ACC112 (cell line): Measurements from ENCODE around the gene OIP5.

Experiments
- H2AFZ ChIP-seq: fragments of 200-600 bp; sonication (generic); one replicate; pipeline ENCODE4 v1.6.0; 2017; ENCODE audit warnings: antibody characterized with exemption, low read length; ENCODE audit not compliant: unreplicated experiment
- H3K27ac ChIP-seq: fragments of 200-600 bp; sonication (generic); 2 replicates; pipeline ENCODE4 v1.5.1; 2014; ENCODE audit warnings: low read depth, mild to moderate bottlenecking, antibody characterized with exemption, low read length, moderate library complexity
- H3K27me3 ChIP-seq: fragments of 200-600 bp; sonication (generic); 2 replicates; pipeline ENCODE4 v1.6.1; 2014; ENCODE audit warnings: mild to moderate bottlenecking, antibody characterized with exemption, low read length, moderate library complexity, mixed read lengths; ENCODE audit not compliant: insufficient read depth
- H3K36me3 ChIP-seq: fragments of 200-600 bp; sonication (generic); 2 replicates; pipeline ENCODE4 v1.6.1; 2016; ENCODE audit warnings: mild to moderate bottlenecking, antibody characterized with exemption, low read length, moderate library complexity, mixed read lengths; ENCODE audit not compliant: insufficient read depth
- H3K4me1 ChIP-seq: fragments of 200-600 bp; sonication (generic); one replicate; pipeline ENCODE4 v1.6.1; 2016; ENCODE audit warnings: low read length, mixed read lengths; ENCODE audit not compliant: insufficient read depth, unreplicated experiment, control insufficient read depth
- H3K4me3 ChIP-seq: fragments of 200-600 bp; sonication (generic); 2 replicates; pipeline ENCODE4 v1.5.1; 2014; ENCODE audit warnings: mild to moderate bottlenecking, low read depth, low read length
- H3K79me2 ChIP-seq: fragments of 200-600 bp; sonication (generic); one replicate; pipeline ENCODE4 v1.6.0; 2016; ENCODE audit warnings: low read length; ENCODE audit not compliant: control insufficient read depth, unreplicated experiment, insufficient read depth

OIP5 gene

GRCh38 chr15:41332194-41333025, at the start of gene OIP5, which contains the start of gene NUSAP1:
OIP5 (minus strand) TSS chr15:41332591; CDS start chr15:41332561, 30 bp downstream.
NUSAP1 (plus strand) TSS chr15:41332881; CDS start chr15:41332958, 77 bp downstream.
- peak within 1 kb of the TSS; percentile 73 for H3K27ac ChIP-seq
- peak within 1 kb of the TSS; percentile 93 for H3K4me3 ChIP-seq
- peak within 1 kb of the TSS; percentile 99 for H2AFZ ChIP-seq
- H3K27me3 ChIP-seq, result no peaks in the 10 kb centered on the region
- H3K36me3 ChIP-seq, result no peaks in the 10 kb centered on the region
- H3K4me1 ChIP-seq, result peaks cover 14% of the 10 kb centered on the region
- peaks cover 49% of the 10 kb centered on the region for H3K79me2 ChIP-seq

GRCh38 chr15:41377978-41378377, 45.6 kb upstream of the OIP5 start:
- Histone ChIP-seq H3K27me3 (no peaks in the 10 kb centered on the region), H3K4me3 (no peak overlapping the region), H3K27ac (no peak overlapping the region), H3K79me2 (no peaks in the 10 kb centered on the region), H3K4me1 (no peaks in the 10 kb centered on the region), H2AFZ (no peak overlapping the region), H3K36me3 (peaks cover 34% of the 10 kb centered on the region; the same call in 1 of the 2 replicates)

- H3K27ac ChIP-seq, result no peak overlapping the region
- H3K4me3 ChIP-seq, result no peak overlapping the region
- H3K36me3 ChIP-seq, result peaks cover 33% of the 10 kb centered on the region
- H3K79me2 ChIP-seq, result no peaks in the 10 kb centered on the region
- no peaks in the 10 kb centered on the region for H3K4me1 ChIP-seq
- H3K27me3 ChIP-seq, result no peaks in the 10 kb centered on the region
- no peak overlapping the region for H2AFZ ChIP-seq
Observed at GRCh38 chr15:41367418-41367817, 35.0 kb upstream of the OIP5 start.

- Histone ChIP-seq H3K79me2 (peaks cover 3% of the 10 kb centered on the region), H3K27me3 (no peaks in the 10 kb centered on the region), H3K36me3 (peaks cover 50% of the 10 kb centered on the region), H3K4me1 (no peaks in the 10 kb centered on the region), H3K27ac (no peak overlapping the region), H2AFZ (no peak overlapping the region), H3K4me3 (no peak overlapping the region)
Observed at GRCh38 chr15:41354371-41354770, 22.0 kb upstream of the OIP5 start.

- no peaks in the 10 kb centered on the region for H3K4me1 ChIP-seq
- H3K27me3 ChIP-seq, result no peaks in the 10 kb centered on the region
- no peak overlapping the region for H3K4me3 ChIP-seq
- peaks cover 24% of the 10 kb centered on the region for H3K36me3 ChIP-seq
- peaks cover 16% of the 10 kb centered on the region for H3K79me2 ChIP-seq
- H2AFZ ChIP-seq, result no peak overlapping the region
- no peak overlapping the region for H3K27ac ChIP-seq
Observed at GRCh38 chr15:41350057-41350717, 17.8 kb upstream of the OIP5 start.

- Histone ChIP-seq H3K4me3 (no peak overlapping the region), H3K27me3 (no peaks in the 10 kb centered on the region), H3K27ac (no peak overlapping the region), H3K36me3 (peaks cover 19% of the 10 kb centered on the region), H2AFZ (no peak overlapping the region), H3K79me2 (peaks cover 28% of the 10 kb centered on the region), H3K4me1 (no peaks in the 10 kb centered on the region)
Observed at GRCh38 chr15:41347236-41347635, 14.8 kb upstream of the OIP5 start.

GRCh38 chr15:41341519-41341918, 9.1 kb upstream of the OIP5 start:
- Histone ChIP-seq H3K27me3 (no peaks in the 10 kb centered on the region), H3K36me3 (peaks cover 17% of the 10 kb centered on the region; the same call in 1 of the 2 replicates), H3K4me3 (no peak overlapping the region), H3K27ac (no peak overlapping the region), H2AFZ (no peak overlapping the region), H3K79me2 (peaks cover 71% of the 10 kb centered on the region), H3K4me1 (no peaks in the 10 kb centered on the region)

GRCh38 chr15:41340189-41340695, 7.9 kb upstream of the OIP5 start:
- Histone ChIP-seq H3K79me2 (peaks cover 74% of the 10 kb centered on the region), H3K4me3 (no peak overlapping the region), H3K27me3 (no peaks in the 10 kb centered on the region), H3K27ac (no peak overlapping the region), H2AFZ (no peak overlapping the region), H3K36me3 (peaks cover 17% of the 10 kb centered on the region; the same call in 1 of the 2 replicates), H3K4me1 (no peaks in the 10 kb centered on the region)

- no peak overlapping the region for H3K27ac ChIP-seq
- H3K79me2 ChIP-seq, result peaks cover 86% of the 10 kb centered on the region
- H3K27me3 ChIP-seq, result no peaks in the 10 kb centered on the region
- H3K4me3 ChIP-seq, result no peak overlapping the region
- H3K36me3 ChIP-seq, result peaks cover 15% of the 10 kb centered on the region; the same call in 1 of the 2 replicates
- H3K4me1 ChIP-seq, result peaks cover 4% of the 10 kb centered on the region
- H2AFZ ChIP-seq, result no peak overlapping the region
Observed at GRCh38 chr15:41337631-41338522, 5.5 kb upstream of the OIP5 start.

GRCh38 chr15:41337047-41337446, 4.7 kb upstream of the OIP5 start:
- Histone ChIP-seq H3K27ac (no peak overlapping the region), H3K4me3 (no peak overlapping the region), H3K79me2 (peaks cover 81% of the 10 kb centered on the region), H3K36me3 (peaks cover 11% of the 10 kb centered on the region; the same call in 1 of the 2 replicates), H2AFZ (no peak overlapping the region), H3K27me3 (no peaks in the 10 kb centered on the region), H3K4me1 (peaks cover 4% of the 10 kb centered on the region)
